Stomach smooth muscle (tissue), 2 donors: ENCODE results near the gene CYB5B.

Experiments
- H3K27ac ChIP-seq: one replicate; pipeline ENCODE4 v1.7.0; 2013; ENCODE audit warnings: mild to moderate bottlenecking, low read length, inconsistent platforms
- H3K27me3 ChIP-seq, 2 donors: one replicate each; pipeline ENCODE4 v1.7.0; 2013; ENCODE audit warnings: low read length in 2 of 2; ENCODE audit not compliant: insufficient read depth in 2 of 2, control insufficient read depth in 1 of 2
- H3K36me3 ChIP-seq, 2 donors: one replicate each; pipeline ENCODE4 v1.7.0; 2013; ENCODE audit warnings: low read length in 2 of 2; ENCODE audit not compliant: control insufficient read depth in 2 of 2, insufficient read depth in 2 of 2
- H3K4me1 ChIP-seq: one replicate; pipeline ENCODE4 v1.7.0; 2013; ENCODE audit warnings: low read length; ENCODE audit not compliant: control insufficient read depth, insufficient read depth
- H3K4me3 ChIP-seq, 2 donors: one replicate each; pipeline ENCODE4 v1.7.0; 2013; ENCODE audit warnings: low read length in 2 of 2
- H3K9ac ChIP-seq, 2 donors: one replicate each; pipeline ENCODE4 v1.7.0; 2013; ENCODE audit warnings: low read length in 2 of 2, mild to moderate bottlenecking in 1 of 2
- H3K9me3 ChIP-seq, 2 donors: one replicate each; pipeline ENCODE4 v1.7.0; 2013; ENCODE audit warnings: low read length in 2 of 2; ENCODE audit not compliant: control insufficient read depth in 2 of 2
- donor health status: healthy.
- donor health status: Pancreatic carcinoma.

Gene CYB5B

DNA sequence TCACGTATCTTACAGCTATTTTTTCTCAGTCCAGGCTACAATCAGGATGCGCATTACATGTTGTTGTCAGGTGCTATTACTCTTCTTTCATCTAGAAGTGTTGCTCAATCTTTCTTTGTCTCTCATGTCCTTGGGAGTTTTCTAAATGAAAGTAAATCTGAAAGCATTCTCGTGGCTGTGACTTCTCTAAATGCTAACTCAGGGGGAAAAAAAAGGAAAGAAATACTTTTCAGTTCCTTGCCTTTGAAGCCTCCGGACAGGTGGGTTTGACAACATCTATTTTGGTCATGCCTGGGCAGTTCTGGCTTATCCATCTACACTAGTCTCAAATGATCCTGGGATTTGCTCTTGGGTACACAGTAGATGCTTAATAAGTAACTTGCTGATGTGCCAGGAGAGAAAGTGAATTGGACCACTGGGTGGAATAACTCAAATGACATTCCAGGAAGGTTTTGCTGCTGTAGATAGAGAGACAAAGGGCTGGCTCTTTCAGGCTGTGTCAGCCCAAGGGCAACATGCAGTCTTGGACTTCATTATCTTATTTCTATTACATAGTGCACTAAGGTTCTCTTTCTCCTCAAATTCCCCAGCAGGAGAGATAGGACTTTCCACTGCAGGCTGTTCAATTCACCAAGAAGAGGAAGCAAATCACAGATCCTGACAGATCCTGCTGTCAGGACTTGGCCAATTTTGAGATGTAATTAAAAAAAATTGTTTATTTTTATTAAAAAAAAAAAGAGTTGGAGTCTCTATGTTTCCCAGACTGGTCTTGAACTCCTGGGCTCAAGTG is 77.7 kb downstream of the CYB5B start:
- H3K9ac ChIP-seq: no peak overlapping the region
- no peak overlapping the region for H3K27ac ChIP-seq

DNA sequence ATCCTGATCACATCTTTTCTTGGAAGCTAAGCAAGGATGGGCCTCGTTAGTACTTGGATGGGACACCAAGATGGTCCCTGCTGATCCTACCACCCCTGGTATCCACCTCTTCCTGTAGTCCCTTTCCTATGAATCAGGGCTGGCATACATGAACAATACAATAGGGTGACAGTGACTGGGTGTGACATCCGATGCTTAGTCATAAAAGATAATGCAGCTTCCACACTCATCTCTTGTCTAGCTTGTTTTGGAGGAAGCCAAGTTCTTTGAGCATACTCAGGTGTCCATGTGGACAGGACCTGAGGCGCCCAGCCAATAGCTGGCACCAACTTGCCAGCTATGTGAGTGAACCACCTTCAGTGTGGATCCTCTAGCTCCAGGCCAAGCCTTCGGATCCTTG is 78.8 kb downstream of the CYB5B start:
- Histone ChIP-seq H3K36me3 (no peaks in the 10 kb centered on the region), H3K4me3 (no peak overlapping the region), H3K27ac (no peak overlapping the region), H3K9ac (no peak overlapping the region), H3K4me1 (no peaks in the 10 kb centered on the region), H3K27me3 (no peaks in the 10 kb centered on the region), H3K9me3 (no peaks in the 10 kb centered on the region)

More for the DNA sequence above, 77.7 kb downstream of the CYB5B start:
- H3K4me3 ChIP-seq: no peak overlapping the region
- no peaks in the 10 kb centered on the region for H3K4me1 ChIP-seq
- H3K27me3 ChIP-seq: peaks cover 0 to 2% of the 10 kb centered on the region in 2 donors
- H3K36me3 ChIP-seq: no peaks in the 10 kb centered on the region
- no peaks in the 10 kb centered on the region for H3K9me3 ChIP-seq

GRCh38 chr16:69508033-69508755 is 83.8 kb downstream of the CYB5B start:
- no peaks in the 10 kb centered on the region for H3K36me3 ChIP-seq

GRCh38 chr16:69509125-69509524 is 84.7 kb downstream of the CYB5B start:
- H3K27ac ChIP-seq: no peak overlapping the region
- no peak overlapping the region for H3K9ac ChIP-seq
- no peak overlapping the region for H3K4me3 ChIP-seq
- H3K9me3 ChIP-seq: no peaks in the 10 kb centered on the region
- no peaks in the 10 kb centered on the region for H3K27me3 ChIP-seq
- H3K4me1 ChIP-seq: no peaks in the 10 kb centered on the region
- H3K36me3 ChIP-seq: no peaks in the 10 kb centered on the region

More at GRCh38 chr16:69508033-69508755, 83.8 kb downstream of the CYB5B start:
- Histone ChIP-seq H3K4me1 (no peaks in the 10 kb centered on the region), H3K9me3 (no peaks in the 10 kb centered on the region), H3K4me3 (no peak overlapping the region), H3K9ac (no peak overlapping the region), H3K27me3 (no peaks in the 10 kb centered on the region), H3K27ac (no peak overlapping the region)

DNA sequence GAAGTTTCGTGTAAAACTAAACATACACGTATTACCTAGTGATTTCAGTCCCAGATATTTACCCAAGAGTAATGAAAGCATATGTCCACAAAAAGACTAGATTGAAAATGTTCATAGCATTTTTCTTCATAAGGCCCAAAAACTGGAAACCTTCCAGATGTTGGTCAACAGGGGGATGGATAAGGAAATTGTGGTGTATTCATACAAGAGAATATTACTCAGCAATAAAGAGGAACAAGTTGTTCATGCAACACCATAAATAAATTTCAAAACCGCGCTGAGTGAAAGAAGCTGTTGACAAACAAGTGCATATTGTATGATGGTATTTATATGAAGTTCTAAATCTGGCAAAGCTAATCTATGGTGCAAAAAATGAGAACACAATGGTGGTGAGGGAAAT is 87.2 kb downstream of the CYB5B start:
- no peaks in the 10 kb centered on the region for H3K4me1 ChIP-seq
- H3K36me3 ChIP-seq: no peaks in the 10 kb centered on the region
- no peaks in the 10 kb centered on the region for H3K9me3 ChIP-seq
- no peak overlapping the region for H3K27ac ChIP-seq
- no peaks in the 10 kb centered on the region for H3K27me3 ChIP-seq
- no peak overlapping the region for H3K9ac ChIP-seq
- no peak overlapping the region for H3K4me3 ChIP-seq

DNA sequence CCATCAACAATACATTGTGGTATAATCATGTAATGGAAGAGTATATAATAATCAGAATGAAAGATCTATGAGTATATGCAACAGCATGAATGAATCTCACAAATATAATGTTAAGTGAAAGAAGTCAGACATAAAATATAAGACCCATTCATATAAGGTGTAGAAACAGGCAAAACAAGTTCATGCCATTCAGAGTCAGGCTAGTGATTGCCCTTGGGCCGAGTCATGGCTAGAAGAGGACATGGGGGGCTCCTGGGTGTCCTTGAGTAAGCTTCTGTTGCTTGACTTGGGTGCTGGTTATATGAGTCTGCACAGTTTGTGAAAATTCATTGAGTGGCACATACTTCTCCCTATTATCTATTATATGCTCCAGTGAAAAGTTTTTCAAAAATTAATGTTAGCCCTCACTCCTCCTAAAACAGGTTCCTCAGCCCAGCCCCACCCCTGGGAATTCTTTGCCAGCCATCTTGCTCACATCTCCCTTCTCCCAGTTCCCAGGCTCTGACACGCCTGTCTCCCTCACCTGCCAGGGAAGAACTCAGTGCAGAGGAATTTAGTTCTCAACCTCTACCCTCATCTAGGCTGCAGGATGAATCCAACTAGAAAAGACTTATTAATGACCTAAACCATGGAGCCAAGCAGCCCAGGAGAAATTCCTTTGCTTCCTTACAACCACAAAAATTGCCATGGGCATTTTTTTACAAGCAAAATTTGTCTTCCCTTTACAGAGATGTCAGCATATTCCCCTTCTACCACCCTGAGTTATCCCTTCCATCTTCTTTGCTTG is 89.0 kb downstream of the CYB5B start:
- no peaks in the 10 kb centered on the region for H3K27me3 ChIP-seq
- H3K4me1 ChIP-seq: no peaks in the 10 kb centered on the region
- H3K9ac ChIP-seq: no peak overlapping the region
- no peak overlapping the region for H3K27ac ChIP-seq
- no peaks in the 10 kb centered on the region for H3K9me3 ChIP-seq
- no peaks in the 10 kb centered on the region for H3K36me3 ChIP-seq
- no peak overlapping the region for H3K4me3 ChIP-seq

GRCh38 chr16:69514356-69514755 is 89.9 kb downstream of the CYB5B start:
- no peaks in the 10 kb centered on the region for H3K27me3 ChIP-seq
- no peaks in the 10 kb centered on the region for H3K36me3 ChIP-seq
- no peak overlapping the region for H3K9ac ChIP-seq
- H3K4me3 ChIP-seq: no peak overlapping the region
- H3K4me1 ChIP-seq: no peaks in the 10 kb centered on the region
- H3K27ac ChIP-seq: no peak overlapping the region
- H3K9me3 ChIP-seq: no peaks in the 10 kb centered on the region
